Smooth muscle cell (in vitro differentiated cells): ENCODE measurements around the gene DGKH. TPM values are rescaled to one million over a fixed set of nuclear protein-coding genes. Genes with fewer than 3 reads are reported as not detected.

ENCODE experiments used
- DNase-seq: peaks from one replicate; lab custom pipeline; 2025; ENCODE audit not compliant: unreplicated experiment; lab: John Stamatoyannopoulos, UW
- H2AFZ ChIP-seq: fragments of 200-600 bp; sonication (generic); 2 replicates; pipeline ENCODE4 v1.6.0; 2016; ENCODE audit warnings: antibody characterized with exemption, low read depth, mild to moderate bottlenecking
- H3F3A ChIP-seq: fragments of 200-600 bp; sonication (generic); 2 replicates; pipeline ENCODE4 v1.6.0; 2017; ENCODE audit warnings: antibody characterized with exemption, low read depth
- H3K27ac ChIP-seq: fragments of 200-600 bp; sonication (generic); 2 replicates; pipeline ENCODE4 v1.5.1; 2016; ENCODE audit warnings: low read depth, mild to moderate bottlenecking
- H3K27me3 ChIP-seq: fragments of 200-600 bp; sonication (generic); 2 replicates; pipeline ENCODE4 v1.6.1; 2016; ENCODE audit warnings: low read depth, mild to moderate bottlenecking
- H3K36me3 ChIP-seq: fragments of 200-600 bp; sonication (generic); 2 replicates; pipeline ENCODE4 v1.5.1; 2016; ENCODE audit warnings: low read depth
- H3K4me1 ChIP-seq: fragments of 200-600 bp; sonication (generic); 2 replicates; pipeline ENCODE4 v1.5.1; 2016; ENCODE audit warnings: low read depth
- H3K4me2 ChIP-seq: fragments of 200-600 bp; sonication (generic); 2 replicates; pipeline ENCODE4 v1.6.0; 2016; ENCODE audit warnings: mild to moderate bottlenecking
- H3K4me3 ChIP-seq: fragments of 200-600 bp; sonication (generic); 2 replicates; pipeline ENCODE4 v1.5.1; 2016; ENCODE audit warnings: mild to moderate bottlenecking
- H3K79me2 ChIP-seq: fragments of 200-600 bp; sonication (generic); 2 replicates; pipeline ENCODE4 v1.6.0; 2016; ENCODE audit warnings: low read depth, mild to moderate bottlenecking
- H3K9ac ChIP-seq: fragments of 200-600 bp; sonication (generic); 2 replicates; pipeline ENCODE4 v1.6.0; 2016; ENCODE audit warnings: low read depth
- H3K9me3 ChIP-seq: fragments of 200-600 bp; sonication (generic); replicated peaks from 2 replicates; pipeline ENCODE4 v1.5.1; 2016; ENCODE audit warnings: low read depth
- H4K20me1 ChIP-seq: fragments of 200-600 bp; sonication (generic); 2 replicates; pipeline ENCODE4 v1.6.0; 2016; ENCODE audit warnings: low read depth
- WGBS: methylation state at CpG from one replicate; pipeline ENCODE4 v1.1.7; 2016; ENCODE audit warnings: low lambda C conversion rate; 5-methylcytosine and 5-hydroxymethylcytosine counted together
- polyA plus RNA-seq: library from polyadenylated mRNA; unstranded; fragments of >200 nt; fragmentation: Nextera tagmentation; extraction: Ambion mirVana; gene quantifications from 2 replicates; pipeline ENCODE4 v1.2.1, GENCODE V29; 2016
- total RNA-seq: library from RNA; depleted of rRNA; stranded (reverse); fragments of >200 nt; gene quantifications from 2 replicates; pipeline ENCODE4 v1.2.3, GENCODE V29; 2014
- TF ChIP-seq, protein P1 (sequence below): fragments of 200-600 bp; sonication (generic); IDR thresholded peaks from 2 replicates; pipeline ENCODE4 v1.5.1; 2017; ENCODE audit warnings: borderline replicate concordance, mild to moderate bottlenecking, antibody characterized with exemption; ENCODE audit not compliant: insufficient read depth, poor library complexity, severe bottlenecking

DGKH gene
- total and polyA plus RNA-seq, 2 experiments from 2014 or later, result 1.3 to 6.8 TPM

DNA sequence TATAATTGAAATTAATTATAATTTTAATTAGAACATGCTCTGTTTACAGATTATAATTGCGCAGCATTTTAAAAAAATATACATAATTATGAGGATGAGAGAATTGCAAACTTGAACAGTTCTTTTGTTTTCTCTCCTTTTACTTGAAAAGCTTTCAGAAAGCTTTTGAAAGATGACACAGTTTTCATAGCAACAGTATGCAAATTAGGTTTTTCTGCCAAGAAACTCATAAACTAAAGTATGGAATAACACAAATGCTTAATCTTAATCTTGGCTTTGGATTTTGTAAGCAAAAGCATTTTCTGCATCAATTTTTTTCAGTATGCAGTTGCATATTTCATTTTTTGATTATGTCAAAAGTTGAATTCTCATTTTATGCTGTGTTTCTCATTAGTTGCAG lies 190.7 kb downstream of the DGKH start:
- Histone ChIP-seq H3K36me3 (no peaks in the 10 kb centered on the region), H3K9ac (no peak overlapping the region), H3K27ac (peak overlapping the region; percentile 58), H2AFZ (no peak overlapping the region), H3K27me3 (no peaks in the 10 kb centered on the region), H3K4me2 (no peak overlapping the region), H3K4me3 (no peak overlapping the region), H3K9me3 (no peaks in the 10 kb centered on the region), H3F3A (no peaks in the 10 kb centered on the region), H4K20me1 (no peaks in the 10 kb centered on the region), H3K79me2 (no peaks in the 10 kb centered on the region), H3K4me1 (no peaks in the 10 kb centered on the region)
- no peak for DNase-seq
- WGBS, result 97% methylated on average over 1 of the region's 1 CpG
- TF ChIP-seq, protein P1, sequence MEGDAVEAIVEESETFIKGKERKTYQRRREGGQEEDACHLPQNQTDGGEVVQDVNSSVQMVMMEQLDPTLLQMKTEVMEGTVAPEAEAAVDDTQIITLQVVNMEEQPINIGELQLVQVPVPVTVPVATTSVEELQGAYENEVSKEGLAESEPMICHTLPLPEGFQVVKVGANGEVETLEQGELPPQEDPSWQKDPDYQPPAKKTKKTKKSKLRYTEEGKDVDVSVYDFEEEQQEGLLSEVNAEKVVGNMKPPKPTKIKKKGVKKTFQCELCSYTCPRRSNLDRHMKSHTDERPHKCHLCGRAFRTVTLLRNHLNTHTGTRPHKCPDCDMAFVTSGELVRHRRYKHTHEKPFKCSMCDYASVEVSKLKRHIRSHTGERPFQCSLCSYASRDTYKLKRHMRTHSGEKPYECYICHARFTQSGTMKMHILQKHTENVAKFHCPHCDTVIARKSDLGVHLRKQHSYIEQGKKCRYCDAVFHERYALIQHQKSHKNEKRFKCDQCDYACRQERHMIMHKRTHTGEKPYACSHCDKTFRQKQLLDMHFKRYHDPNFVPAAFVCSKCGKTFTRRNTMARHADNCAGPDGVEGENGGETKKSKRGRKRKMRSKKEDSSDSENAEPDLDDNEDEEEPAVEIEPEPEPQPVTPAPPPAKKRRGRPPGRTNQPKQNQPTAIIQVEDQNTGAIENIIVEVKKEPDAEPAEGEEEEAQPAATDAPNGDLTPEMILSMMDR, result no peak

DNA sequence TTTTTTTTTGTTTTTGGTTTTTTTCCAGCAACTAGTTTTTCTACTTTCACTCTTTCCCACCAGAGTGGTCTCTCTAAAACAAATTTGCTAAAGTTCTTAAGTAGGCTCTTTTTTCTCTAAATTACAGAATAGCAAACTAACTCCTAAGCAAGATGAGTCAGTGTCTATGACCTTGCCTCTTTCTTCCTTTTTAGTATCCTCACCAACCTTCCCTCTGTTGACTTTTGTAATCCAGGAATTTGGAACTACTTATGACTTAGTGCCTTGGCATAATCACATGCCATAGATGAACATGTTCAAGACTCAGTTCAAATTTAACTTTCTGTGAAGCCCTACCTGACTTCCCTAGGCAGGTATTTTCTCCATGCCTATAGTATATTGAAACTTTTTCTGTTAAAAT lies 191.2 kb downstream of the DGKH start:
- TF ChIP-seq, protein P1, result no peak
- Histone ChIP-seq H4K20me1 (no peaks in the 10 kb centered on the region), H3K27me3 (no peaks in the 10 kb centered on the region), H3K4me3 (no peak overlapping the region), H3K27ac (peak overlapping the region; percentile 58), H2AFZ (no peak overlapping the region), H3K79me2 (no peaks in the 10 kb centered on the region), H3K4me2 (peak overlapping the region; percentile 46), H3K9me3 (no peaks in the 10 kb centered on the region), H3K36me3 (no peaks in the 10 kb centered on the region), H3K9ac (no peak overlapping the region), H3F3A (no peaks in the 10 kb centered on the region), H3K4me1 (no peaks in the 10 kb centered on the region)
- DNase-seq, result no peak

DNA sequence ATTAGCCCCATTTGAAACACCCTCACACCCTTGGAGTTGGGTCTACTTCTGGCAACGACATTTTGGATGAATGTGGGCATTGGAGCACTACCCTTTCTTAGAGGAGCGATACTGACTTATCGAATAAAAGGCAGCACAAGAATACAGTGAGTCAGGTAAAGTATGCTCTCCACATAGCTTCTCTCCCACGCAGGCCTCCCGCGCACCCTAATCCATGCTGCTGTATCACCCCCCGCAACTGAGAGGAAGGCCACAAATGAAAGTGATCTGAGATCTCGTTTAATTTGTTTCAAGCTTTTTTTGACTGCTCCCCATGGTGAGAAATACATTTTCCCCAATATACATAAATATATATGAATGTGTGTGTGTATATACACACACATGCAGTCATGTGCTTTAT lies 198.1 kb downstream of the DGKH start:
- no peaks in the 10 kb centered on the region for H3K4me1 ChIP-seq
- no peaks in the 10 kb centered on the region for H3F3A ChIP-seq
- DNase-seq, result no peak
- no peaks in the 10 kb centered on the region for H3K79me2 ChIP-seq
- no peaks in the 10 kb centered on the region for H3K9me3 ChIP-seq
- H2AFZ ChIP-seq, result no peak overlapping the region
- no peak overlapping the region for H3K4me2 ChIP-seq
- WGBS, result 93% methylated on average over 8 of the region's 8 CpGs
- no peaks in the 10 kb centered on the region for H3K36me3 ChIP-seq
- no peak overlapping the region for H3K27ac ChIP-seq
- no peak overlapping the region for H3K4me3 ChIP-seq
- H3K27me3 ChIP-seq, result no peaks in the 10 kb centered on the region
- no peak overlapping the region for H3K9ac ChIP-seq
- TF ChIP-seq, protein P1, result no peak
- no peaks in the 10 kb centered on the region for H4K20me1 ChIP-seq

DNA sequence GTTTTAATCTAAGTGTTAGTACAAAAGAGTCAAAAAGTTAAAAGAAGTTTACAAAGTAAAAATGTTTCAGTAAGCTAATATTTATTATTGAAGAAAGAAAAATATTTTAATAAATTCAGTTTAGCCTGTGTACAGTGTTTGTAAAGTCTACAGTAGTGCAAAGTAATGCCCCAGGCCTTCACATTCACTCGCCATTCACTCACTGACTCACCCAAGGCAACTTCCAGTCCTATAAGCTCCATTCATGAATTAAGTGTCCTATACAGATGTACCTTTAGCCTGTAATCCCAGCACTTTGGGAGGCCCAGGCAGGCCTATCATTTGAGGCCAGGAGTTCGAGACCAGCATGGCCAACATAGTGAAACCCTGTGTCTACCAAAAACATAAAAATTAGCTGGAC lies 199.4 kb downstream of the DGKH start:
- TF ChIP-seq, protein P1, result no peak
- H3K27me3 ChIP-seq, result no peaks in the 10 kb centered on the region

More for the DNA sequence above, 199.4 kb downstream of the DGKH start:
- H3F3A ChIP-seq, result no peaks in the 10 kb centered on the region
- H3K4me1 ChIP-seq, result no peaks in the 10 kb centered on the region
- no peaks in the 10 kb centered on the region for H3K9me3 ChIP-seq
- H3K79me2 ChIP-seq, result no peaks in the 10 kb centered on the region
- H3K4me2 ChIP-seq, result no peak overlapping the region
- H4K20me1 ChIP-seq, result no peaks in the 10 kb centered on the region
- no peak overlapping the region for H3K9ac ChIP-seq
- H3K27ac ChIP-seq, result no peak overlapping the region
- no peaks in the 10 kb centered on the region for H3K36me3 ChIP-seq
- no peak overlapping the region for H3K4me3 ChIP-seq
- 61% methylated on average over 2 of the region's 2 CpGs for WGBS
- no peak for DNase-seq
- H2AFZ ChIP-seq, result no peak overlapping the region
